Vagina (tissue), 2 donors: ENCODE results near the gene ZNF763.

Source experiments
- POLR2A ChIP-seq, 2 donors: fragments of 450-650 bp; IDR thresholded peaks; one replicate each; pipeline ENCODE4 v1.6.1; 2017; ENCODE audit warnings: antibody characterized with exemption in 2 of 2, mild to moderate bottlenecking in 2 of 2, moderate library complexity in 2 of 2
- POLR2AphosphoS5 ChIP-seq, 2 donors: sonication (generic); formaldehyde crosslinking; IDR thresholded peaks; one replicate each; pipeline ENCODE4 v1.9.0; 2017; ENCODE audit warnings: antibody characterized with exemption in 2 of 2, mild to moderate bottlenecking in 2 of 2, low read depth in 1 of 2; ENCODE audit not compliant: insufficient read depth in 1 of 2
- TF ChIP-seq, protein P1 (sequence below), 3 experiments: fragments of 450-650 bp in 2 of 3; fragments of 200-600 bp in 1 of 3; sonication (generic) in 1 of 3; IDR thresholded peaks; one replicate each; pipeline ENCODE4 v1.5.1; 2017 to 2019; ENCODE audit warnings: antibody characterized with exemption in 3 of 3, mild to moderate bottlenecking in 2 of 3, moderate library complexity in 2 of 3

- TF ChIP-seq, protein P1, sequence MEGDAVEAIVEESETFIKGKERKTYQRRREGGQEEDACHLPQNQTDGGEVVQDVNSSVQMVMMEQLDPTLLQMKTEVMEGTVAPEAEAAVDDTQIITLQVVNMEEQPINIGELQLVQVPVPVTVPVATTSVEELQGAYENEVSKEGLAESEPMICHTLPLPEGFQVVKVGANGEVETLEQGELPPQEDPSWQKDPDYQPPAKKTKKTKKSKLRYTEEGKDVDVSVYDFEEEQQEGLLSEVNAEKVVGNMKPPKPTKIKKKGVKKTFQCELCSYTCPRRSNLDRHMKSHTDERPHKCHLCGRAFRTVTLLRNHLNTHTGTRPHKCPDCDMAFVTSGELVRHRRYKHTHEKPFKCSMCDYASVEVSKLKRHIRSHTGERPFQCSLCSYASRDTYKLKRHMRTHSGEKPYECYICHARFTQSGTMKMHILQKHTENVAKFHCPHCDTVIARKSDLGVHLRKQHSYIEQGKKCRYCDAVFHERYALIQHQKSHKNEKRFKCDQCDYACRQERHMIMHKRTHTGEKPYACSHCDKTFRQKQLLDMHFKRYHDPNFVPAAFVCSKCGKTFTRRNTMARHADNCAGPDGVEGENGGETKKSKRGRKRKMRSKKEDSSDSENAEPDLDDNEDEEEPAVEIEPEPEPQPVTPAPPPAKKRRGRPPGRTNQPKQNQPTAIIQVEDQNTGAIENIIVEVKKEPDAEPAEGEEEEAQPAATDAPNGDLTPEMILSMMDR (IDR thresholded peaks at IDR 0.05), result no peak
- no peak for TF ChIP-seq POLR2A (IDR thresholded peaks at IDR 0.05)
- no peak for TF ChIP-seq POLR2AphosphoS5 (IDR thresholded peaks at IDR 0.05; ENCODE audit: insufficient read depth in 1 of 2, low read depth in 1 of 2)
These were observed 5.3 kb downstream of the ZNF763 start for GRCh38 chr19:11970174-11970573.
